H1 (cell line): Measurements from ENCODE around the gene LGALS3. TPM values are rescaled to one million over a fixed set of nuclear protein-coding genes. Genes with fewer than 3 reads are reported as not detected.

Source experiments
- CEBPB ChIP-seq: IDR thresholded peaks from 2 replicates; pipeline ENCODE4 v1.6.1; 2012; ENCODE audit warnings: low read depth, low read length
- E2F6 ChIP-seq: IDR thresholded peaks from 2 replicates; pipeline ENCODE4 v1.6.1; 2012; ENCODE audit warnings: inconsistent platforms
- GTF2F1 ChIP-seq: IDR thresholded peaks from 2 replicates; pipeline ENCODE4 v1.6.1; 2012; ENCODE audit warnings: low read depth, low read length, improper control_type of control experiment, borderline replicate concordance
- HDAC6 ChIP-seq: IDR thresholded peaks from one replicate; pipeline ENCODE4 v1.7.1; 2012; ENCODE audit warnings: low read depth, mild to moderate bottlenecking, inconsistent platforms, low read length, moderate library complexity
- KDM5A ChIP-seq: fragments of 200-600 bp; IDR thresholded peaks from 2 replicates; pipeline ENCODE4 v1.7.1; 2012; ENCODE audit warnings: mild to moderate bottlenecking, low read length, inconsistent platforms, mixed read lengths
- MAX ChIP-seq: IDR thresholded peaks from 2 replicates; pipeline ENCODE4 v1.6.1; 2012; ENCODE audit warnings: inconsistent platforms
- NANOG ChIP-seq: IDR thresholded peaks from 2 replicates; pipeline ENCODE4 v1.6.1; 2011; ENCODE audit warnings: low read length, low read depth, mild to moderate bottlenecking, inconsistent platforms; ENCODE audit not compliant: insufficient read depth, poor library complexity, severe bottlenecking
- NRF1 ChIP-seq: IDR thresholded peaks from 2 replicates; pipeline ENCODE4 v1.6.1; 2011; ENCODE audit warnings: mild to moderate bottlenecking, low read depth, low read length, improper control_type of control experiment
- POLR2AphosphoS5 ChIP-seq: IDR thresholded peaks from 2 replicates; pipeline ENCODE4 v1.6.1; 2011; ENCODE audit warnings: low read depth, low read length
- SAP30 ChIP-seq: fragments of 300-600 bp; sonication (generic); IDR thresholded peaks from 2 replicates; pipeline ENCODE4 v1.7.1; 2012; ENCODE audit warnings: low read length, moderate library complexity, mild to moderate bottlenecking, inconsistent platforms; ENCODE audit not compliant: insufficient read depth, insufficient replicate concordance
- SIRT6 ChIP-seq: IDR thresholded peaks from one replicate; pipeline ENCODE4 v1.7.1; 2012; ENCODE audit warnings: low read length, inconsistent platforms
- SRF ChIP-seq: IDR thresholded peaks from 2 replicates; pipeline ENCODE4 v1.6.1; 2011; ENCODE audit warnings: mild to moderate bottlenecking, low read depth, low read length, moderate library complexity
- TAF1 ChIP-seq: IDR thresholded peaks from 2 replicates; pipeline ENCODE4 v1.6.1; 2011; ENCODE audit warnings: mild to moderate bottlenecking, low read depth, low read length
- TAF7 ChIP-seq: optimal IDR thresholded peaks from 2 replicates; pipeline ENCODE3; 2011; ENCODE audit warnings: low read depth, mild to moderate bottlenecking, inconsistent platforms, low read length, moderate library complexity, borderline replicate concordance
- TCF12 ChIP-seq: IDR thresholded peaks from 2 replicates; pipeline ENCODE4 v1.6.1; 2011; ENCODE audit warnings: low read depth, mild to moderate bottlenecking, low read length
- TEAD4 ChIP-seq: IDR thresholded peaks from 2 replicates; pipeline ENCODE4 v1.6.1; 2012; ENCODE audit warnings: low read depth, low read length, inconsistent platforms, mixed read lengths
- polyA plus RNA-seq, 7 experiments: library from polyadenylated mRNA; depleted of rRNA in 3 of 7; stranded (reverse) in 5 of 7; unstranded in 2 of 7; fragments of >200 nt in 5 of 7; fragments of 200-250 nt in 2 of 7; gene quantifications; 1 replicate in 5 of 7; 2 replicates in 1 of 7; 4 replicates in 1 of 7; pipeline versions ENCODE4 v1.2.1 to v1.2.3, GENCODE V29; 2011 to 2013; ENCODE audit warnings: missing spikeins in 2 of 7, mixed read lengths in 2 of 7
- total RNA-seq: library from RNA; stranded (reverse); fragmentation: NEBNext Ultra II Directional; extraction: Animal tissue kit (Norgen Biotek cat#: 25700); gene quantifications from 2 replicates; pipeline ENCODE4 v1.2.1, GENCODE V29; 2021

The LGALS3 gene
- total and polyA plus RNA-seq, 2 of the 8 experiments (the other 6 are each of a cell fraction or from before 2014, with no cell fraction given): 9.7 to 14.5 TPM

- TF ChIP-seq MAX: peak; percentile 40; the same call in 1 of the 2 replicates
- TF ChIP-seq E2F6: peak; percentile 85
- TF ChIP-seq POLR2AphosphoS5: 0 out of 2 replicates have a peak, but pooled peaks have one; percentile 35
- peak; percentile 71; the same call in 1 of the 2 replicates for TF ChIP-seq TAF1
- no peak for TF ChIP-seq GTF2F1
- no peak for TF ChIP-seq NANOG
- TF ChIP-seq HDAC6: no peak
- no peak for TF ChIP-seq TEAD4
- no peak for TF ChIP-seq NRF1
- no peak for TF ChIP-seq CEBPB
- TF ChIP-seq KDM5A: no peak
- peak; percentile 76 for TF ChIP-seq TAF7
- no peak for TF ChIP-seq SIRT6
- no peak for TF ChIP-seq SRF
- TF ChIP-seq TCF12: no peak
- TF ChIP-seq SAP30: no peak
Measured at GRCh38 chr14:55191203-55192053, 62.4 kb downstream of the LGALS3 start, which contains the start of gene DLGAP5 (continued).
